GM18502 (cell line): Measurements from ENCODE around the gene CDCP2.

Source experiments
- ATAC-seq: cut with Tn5 transposase; IDR thresholded peaks from one replicate; pipeline ENCODE4 v1.9.1; 2021; ENCODE audit warnings: mild to moderate bottlenecking; ENCODE audit not compliant: unreplicated experiment, poor library complexity

The CDCP2 gene

DNA sequence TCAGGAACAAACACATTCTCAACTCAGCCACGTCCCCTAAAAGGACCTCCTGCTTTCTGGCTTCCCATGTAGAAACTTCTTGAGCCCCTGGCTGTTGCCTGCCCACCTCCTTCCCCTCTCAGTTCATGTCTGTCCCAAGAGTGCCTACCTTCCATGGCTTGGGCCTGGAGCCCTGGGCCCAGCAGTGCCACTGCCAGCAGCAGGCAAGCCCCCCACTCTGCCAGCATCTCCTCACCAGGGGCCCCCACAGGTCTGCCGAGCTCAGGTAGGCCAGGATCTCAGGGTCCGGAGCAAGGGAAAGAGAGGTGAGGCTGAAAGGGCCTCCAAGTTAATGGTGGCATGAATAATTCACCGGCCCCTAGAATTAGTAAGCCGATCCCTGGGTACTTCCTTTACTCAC lies at the start of gene CDCP2:
Gene CDCP2, minus strand, starts transcription at position 305 of the 400 bp plus-strand sequence. Its CDS starts 78 bp downstream, at position 227.
- ATAC-seq: no peak

DNA sequence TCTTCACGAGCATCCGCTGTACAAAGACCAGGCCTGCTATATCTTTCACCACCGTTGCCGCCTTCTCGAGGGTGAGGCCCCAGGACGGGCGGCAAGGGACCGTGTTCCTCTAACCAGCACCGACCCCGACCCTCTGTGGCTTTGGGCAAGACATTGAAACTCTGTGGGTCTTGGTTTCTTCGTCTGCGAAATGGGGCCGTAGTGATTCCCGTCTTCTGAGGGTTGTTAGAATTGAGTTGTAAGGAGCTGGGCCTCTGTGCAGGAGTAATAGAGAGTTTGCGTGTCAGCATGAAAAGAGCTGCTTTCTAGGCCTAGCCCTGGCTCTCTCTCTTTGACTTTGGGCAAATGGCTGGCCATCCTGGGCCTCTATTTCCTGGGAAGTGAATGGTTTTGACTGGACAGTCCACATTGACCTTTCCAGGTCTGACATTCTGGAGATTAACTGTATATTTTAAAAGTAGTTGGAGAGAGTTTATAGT lies 47.8 kb upstream of the CDCP2 start:
- ATAC-seq: no peak

DNA sequence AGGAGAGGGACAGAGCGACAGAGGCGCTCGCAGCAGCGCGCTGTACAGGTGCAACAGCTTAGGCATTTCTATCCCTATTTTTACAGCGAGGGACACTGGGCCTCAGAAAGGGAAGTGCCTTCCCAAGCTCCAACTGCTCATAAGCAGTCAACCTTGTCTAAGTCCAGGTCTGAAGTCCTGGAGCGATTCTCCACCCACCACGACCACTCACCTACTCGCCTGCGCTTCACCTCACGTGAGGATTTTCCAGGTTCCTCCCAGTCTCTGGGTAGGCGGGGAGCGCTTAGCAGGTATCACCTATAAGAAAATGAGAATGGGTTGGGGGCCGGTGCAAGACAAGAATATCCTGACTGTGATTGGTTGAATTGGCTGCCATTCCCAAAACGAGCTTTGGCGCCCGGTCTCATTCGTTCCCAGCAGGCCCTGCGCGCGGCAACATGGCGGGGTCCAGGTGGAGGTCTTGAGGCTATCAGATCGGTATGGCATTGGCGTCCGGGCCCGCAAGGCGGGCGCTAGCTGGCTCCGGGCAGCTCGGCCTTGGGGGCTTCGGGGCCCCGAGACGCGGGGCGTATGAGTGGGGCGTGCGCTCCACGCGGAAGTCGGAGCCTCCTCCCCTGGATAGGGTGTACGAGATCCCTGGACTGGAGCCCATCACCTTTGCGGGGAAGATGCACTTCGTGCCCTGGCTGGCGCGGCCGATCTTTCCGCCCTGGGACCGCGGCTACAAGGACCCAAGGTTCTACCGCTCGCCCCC lies 47.1 kb upstream of the CDCP2 start, which contains the start of the genes CYB5RL and MRPL37:
Gene CYB5RL, minus strand, starts transcription at position 266 of the 754 bp plus-strand sequence. CDS start 4,414 bp downstream, outside the sequence.
Gene MRPL37, plus strand, starts transcription at position 403 of the 754 bp plus-strand sequence. Its CDS starts 77 bp downstream, at position 480.
- ATAC-seq: peak; percentile 97

DNA sequence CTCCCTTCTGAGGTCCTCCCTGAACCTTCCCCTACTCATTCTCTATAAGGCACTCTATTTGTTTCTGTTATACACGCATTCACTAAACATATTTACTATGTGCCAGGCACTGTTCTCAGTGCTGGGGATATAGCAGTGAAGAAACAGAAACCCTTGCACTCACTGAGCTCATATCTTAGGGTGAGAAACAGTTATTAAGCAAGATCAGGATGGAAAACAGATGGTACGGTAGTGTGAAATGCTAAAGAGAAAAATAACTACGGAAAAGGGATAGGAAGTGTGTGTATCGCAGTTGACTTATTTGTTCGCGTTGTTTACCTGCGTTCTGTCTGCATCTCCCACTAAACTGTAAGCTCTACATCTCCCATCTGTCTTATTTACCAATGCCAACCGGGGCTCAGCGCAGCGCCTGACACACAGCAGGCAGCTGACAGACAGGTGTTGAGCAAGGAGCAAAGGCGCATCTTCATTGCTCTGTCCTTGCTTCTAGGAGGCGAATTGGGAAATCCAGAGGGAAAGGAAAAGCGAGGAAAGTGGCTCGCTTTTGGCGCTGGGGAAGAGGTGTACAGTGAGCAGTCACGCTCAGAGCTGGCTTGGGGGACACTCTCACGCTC lies 46.5 kb upstream of the CDCP2 start:
- peak; percentile 6 for ATAC-seq

DNA sequence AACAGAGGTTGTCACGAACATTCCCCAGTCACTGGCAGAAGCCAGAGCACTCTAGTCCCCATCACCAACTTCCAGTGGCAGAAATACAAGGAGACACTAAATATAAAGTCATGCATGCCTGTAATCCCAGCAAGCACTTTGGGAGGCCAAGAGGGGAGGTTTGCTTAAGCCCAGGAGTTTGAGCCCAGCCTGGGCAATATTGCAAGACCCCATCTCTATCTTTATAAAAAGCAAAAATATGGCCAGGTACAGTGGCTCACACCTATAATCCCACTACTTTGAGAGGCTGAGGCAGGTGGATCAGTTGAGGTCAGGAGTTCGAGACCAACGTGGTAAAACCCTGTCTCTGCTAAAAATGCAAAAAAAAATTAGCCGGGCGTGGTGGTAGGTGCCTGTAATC lies 40.7 kb upstream of the CDCP2 start:
- ATAC-seq: no peak

DNA sequence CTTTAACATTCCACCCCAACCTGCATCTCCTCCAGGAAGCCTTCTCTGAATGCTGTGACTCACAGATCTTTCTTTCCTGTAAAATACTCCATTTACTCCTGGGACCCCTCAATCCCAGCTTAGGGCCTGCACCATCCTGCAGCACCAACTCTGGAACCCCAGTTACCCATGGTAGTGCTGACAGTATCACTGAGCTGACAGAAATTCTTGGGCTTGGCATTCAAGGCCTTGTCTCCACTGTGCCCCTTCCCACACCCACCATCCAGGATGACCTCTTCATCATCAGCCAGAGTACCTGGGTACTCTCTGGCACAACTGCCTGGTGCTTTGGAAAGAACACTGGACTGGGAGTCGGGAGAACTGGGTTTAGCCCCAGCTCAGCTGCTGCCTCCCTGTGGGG lies 38.7 kb upstream of the CDCP2 start:
- no peak for ATAC-seq

DNA sequence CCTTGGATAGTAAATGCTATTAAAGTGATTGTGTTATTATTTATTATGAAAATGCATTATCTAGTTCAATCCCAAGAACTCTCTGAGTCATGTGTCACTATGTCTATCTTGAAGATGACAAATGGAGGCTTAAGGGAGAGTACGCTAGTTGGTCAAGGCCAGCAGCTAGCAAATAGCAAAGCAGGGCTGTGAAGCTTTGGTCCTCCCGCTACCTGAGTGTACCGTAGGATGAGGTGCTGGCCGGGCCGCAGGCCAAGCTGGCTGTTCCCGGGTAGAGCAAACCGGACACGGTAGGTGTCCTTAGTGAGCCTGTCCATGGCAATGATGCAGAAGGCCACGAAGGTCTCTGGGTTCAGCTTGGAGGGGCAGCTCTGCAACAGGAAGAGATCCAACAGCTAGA lies 37.7 kb upstream of the CDCP2 start:
- no peak for ATAC-seq

DNA sequence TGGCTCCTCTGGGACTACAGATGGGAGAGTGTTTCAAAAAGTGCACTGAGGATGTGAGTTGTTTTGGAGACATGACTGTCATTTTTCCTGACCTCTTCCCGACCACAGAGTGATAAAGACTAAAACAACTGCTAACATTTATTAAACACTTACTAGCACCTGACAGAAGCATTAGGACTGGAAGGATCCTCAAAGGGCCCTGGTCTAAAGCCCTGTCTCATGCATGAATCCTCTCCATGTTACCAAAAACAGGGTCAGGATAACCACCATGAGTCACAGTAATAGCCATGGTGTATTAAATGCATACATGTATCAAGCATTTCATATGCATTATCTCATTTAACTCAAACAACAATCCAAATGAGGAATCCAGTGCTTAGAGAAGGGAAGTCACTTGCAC lies 35.5 kb upstream of the CDCP2 start:
- ATAC-seq: no peak

DNA sequence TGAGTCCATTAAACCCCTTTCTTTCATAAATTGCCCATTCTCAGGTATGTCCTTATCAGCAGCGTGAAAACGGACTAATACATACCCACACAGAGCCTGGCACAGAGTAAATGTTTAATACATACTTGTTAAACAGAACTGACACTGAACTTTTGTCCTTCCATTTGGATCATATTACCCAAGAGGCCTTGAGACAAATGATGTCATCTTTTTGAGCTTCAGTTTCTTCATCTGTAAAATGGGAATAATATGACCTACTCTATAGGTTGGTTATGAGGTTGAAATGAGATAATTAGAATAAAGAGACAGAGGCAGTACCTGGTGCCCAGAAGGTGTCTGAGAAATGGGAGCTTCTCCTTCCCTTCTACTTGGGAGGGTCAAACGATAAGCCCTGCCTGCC lies 33.3 kb upstream of the CDCP2 start:
- ATAC-seq: no peak

DNA sequence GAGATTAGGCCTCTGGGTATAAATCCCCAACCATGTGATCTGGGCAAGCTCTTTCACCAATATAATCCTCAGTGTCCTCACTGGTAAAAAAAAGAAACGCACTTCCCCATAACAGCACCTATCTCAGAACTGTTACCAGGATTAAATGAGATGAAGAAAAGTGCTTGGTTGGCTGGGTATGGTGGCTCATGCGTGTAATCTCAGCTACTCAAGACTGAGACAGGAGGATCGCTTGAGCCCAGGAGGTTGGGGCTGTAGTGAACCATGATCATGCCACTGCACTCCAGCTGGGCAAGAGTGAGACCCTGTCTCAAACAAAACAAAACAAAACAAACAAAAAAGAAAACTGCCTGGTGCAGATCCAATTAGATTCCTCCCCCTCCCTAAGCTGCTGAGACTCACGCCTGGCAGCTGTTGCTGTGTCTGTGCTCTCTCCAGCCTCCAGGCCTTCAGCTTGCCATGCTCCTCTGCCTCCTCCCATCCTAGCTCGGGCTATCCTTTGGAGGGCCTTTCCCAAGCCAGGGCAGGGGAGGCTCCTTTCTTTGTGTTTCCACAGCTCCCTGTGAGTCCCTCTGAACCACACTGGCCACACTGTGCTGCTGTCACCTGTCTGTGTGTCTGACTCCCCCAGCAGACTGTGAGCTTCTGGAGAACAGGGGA lies 28.0 kb upstream of the CDCP2 start:
- ATAC-seq: no peak

DNA sequence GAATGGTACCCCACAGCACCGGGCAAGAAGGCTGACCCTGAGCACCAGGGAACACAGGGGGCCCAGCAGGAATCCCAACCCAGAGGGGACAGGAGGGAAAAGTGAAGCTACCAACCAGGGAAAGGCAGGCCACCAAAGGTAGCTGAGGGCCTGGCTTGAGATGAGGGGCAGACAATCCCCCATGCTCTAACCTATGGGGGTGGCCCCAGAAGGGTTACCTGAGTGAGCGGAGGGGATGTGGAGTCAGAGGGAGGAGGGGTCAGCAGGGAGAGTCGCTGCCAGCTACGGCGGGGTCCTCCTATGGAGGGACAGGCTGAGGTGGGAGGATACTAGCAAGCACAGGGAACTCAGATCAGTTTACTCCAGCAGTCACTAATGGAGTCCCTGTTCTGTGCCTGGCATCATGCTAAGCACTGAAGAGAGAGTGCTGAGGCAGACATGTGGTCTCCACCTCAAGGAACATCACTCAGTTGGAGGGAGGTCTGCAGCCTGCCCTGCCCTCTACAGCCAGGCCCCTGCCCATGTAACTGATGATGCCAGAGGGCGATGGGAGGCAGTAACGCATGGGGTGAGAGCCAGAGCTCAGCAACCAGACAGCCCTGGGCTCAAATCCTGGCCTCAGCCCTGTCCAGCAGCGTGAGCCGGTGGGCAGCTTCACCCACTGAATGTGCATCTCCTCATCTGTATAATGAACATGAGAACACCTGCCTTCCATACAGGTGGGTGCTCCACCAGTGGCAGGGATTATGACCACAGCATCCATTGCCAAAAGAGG lies 25.7 kb upstream of the CDCP2 start:
- ATAC-seq: no peak

DNA sequence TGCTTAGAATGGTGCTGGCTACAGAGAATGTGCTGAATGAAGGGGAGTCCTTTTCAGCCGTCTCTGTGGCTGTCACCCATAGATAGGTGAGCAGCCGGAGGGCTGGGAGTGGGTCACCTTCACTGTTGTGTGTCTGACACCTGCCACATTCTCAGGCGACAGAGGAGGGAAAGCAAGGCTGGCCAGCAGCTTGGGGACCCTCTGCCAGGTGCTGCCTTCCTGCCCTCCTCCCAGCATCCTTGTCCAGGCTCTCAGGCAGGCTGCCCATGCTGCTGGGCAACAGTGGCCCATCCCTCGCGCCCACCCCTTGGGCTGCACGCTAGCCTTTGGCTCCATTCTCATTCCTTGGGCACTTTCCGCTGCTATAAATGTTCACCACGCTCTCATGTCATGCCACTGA lies 24.9 kb upstream of the CDCP2 start:
- no peak for ATAC-seq

DNA sequence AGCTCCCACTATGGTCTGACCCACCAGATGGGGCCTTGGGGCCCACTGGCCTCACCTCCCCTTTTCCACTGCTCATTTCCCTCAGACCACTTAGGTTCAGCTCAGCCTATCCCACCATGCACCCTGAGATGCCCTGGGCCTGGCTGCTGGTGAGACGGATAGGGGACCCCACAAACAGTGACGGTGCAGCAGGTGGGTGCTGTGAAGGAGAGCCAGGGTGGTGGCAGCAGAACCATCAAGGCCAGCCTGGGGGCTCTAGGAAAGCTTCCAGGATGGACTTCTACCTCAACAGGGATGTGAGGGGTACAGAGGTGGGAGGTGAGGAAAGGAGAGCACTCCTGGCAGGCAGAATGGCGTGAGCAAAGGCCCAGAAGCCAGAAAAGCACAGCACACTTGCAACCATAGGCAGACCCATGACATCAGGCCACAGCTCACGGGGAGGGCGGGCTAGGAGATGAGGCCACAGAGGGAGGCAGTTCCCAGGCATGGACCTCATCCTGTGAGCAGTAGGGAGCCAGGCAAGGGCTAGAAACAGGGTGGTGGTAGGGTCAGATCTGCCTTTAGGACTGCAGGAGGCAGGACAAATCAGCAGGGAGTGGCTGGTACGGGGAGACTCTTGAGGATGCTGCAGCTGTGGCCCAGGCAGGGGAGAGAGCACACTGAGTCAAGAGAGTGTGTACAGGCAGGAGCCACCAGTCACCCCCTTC lies 24.0 kb upstream of the CDCP2 start:
- ATAC-seq: no peak

DNA sequence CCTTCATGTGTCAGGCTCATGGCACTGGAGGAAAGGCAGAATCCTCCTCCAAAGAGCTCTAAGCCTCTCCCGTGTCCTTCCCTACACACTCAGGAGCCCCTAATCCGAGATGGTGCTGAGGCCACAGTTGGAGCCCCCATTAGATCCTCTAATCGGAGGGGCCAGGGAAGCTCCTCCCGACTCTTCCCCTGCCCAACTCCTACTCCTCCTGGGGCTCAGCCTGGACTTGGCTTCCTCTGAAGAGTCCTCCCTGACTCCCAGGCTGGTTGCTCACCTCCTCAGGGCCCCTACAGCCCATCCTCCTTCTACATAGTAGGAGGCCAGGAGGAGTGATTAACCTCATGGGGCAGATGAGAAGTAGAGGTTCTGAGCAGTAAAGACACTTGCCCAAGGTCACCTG lies 21.3 kb upstream of the CDCP2 start:
- ATAC-seq: no peak

DNA sequence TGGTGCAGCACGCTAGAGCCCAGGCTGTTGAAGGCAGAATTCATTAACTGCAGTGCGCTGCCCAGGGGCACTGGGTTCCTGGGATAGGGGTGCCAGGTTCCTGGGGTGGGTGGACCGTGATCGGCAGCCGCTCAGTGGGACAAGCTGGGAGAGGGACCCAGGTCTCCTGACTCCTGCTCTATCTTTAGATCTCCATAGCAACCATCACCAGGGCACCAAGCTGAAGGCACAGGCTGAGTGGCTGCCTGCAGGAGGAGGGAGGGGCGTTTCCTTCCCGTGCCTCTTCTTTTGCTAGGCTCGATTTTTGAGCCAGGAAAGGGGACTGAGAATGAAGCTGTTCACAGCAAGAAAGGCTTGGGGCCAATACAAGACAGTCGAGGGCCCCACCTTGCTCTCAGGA lies 20.9 kb upstream of the CDCP2 start:
- ATAC-seq: no peak

DNA sequence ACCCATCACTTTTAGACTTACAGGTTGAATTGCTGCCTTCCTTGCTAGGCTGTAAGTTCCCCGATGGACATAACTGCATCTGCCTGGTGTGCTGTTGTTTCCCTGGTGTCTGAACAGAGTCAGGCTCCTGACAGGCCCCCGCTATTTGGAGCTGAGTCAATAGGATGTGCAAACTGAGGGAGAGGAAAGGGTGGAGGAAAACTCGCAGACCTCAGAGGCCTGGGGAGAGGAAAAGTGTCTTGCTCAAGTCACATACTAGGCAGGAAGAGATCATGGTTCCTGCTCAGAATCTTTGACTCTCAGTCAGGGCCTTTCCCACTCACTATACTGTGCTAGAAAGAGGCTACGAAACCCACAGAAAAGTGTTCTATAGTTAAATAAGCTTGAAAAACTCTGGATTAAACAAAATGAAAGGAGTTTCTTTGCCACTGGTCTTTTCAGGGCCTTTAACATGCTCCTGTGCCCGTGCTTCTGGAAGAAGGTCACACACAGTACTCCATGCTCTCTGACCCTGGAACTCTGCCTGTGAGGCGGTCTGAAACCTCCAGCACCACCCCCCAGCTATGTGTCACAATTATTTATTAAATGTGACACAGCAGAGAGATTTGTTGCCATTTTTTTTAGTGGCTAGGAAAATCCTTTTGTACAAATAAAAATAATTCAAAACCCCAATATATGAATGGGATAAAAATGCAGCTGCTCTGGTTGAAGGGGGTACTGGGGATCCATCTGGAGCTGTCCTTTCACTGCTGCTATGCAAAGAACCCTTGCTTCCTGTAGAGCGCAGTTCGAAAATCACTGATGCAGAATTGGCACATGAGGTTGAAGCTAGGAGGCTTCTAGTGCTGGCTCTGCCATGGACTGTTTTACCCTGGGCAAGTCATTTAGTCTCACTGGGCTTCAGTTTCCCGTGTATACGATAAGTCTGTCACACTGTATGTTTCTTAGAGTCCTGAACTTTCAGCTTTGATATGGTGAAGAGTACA lies 20.1 kb upstream of the CDCP2 start:
- ATAC-seq: no peak

DNA sequence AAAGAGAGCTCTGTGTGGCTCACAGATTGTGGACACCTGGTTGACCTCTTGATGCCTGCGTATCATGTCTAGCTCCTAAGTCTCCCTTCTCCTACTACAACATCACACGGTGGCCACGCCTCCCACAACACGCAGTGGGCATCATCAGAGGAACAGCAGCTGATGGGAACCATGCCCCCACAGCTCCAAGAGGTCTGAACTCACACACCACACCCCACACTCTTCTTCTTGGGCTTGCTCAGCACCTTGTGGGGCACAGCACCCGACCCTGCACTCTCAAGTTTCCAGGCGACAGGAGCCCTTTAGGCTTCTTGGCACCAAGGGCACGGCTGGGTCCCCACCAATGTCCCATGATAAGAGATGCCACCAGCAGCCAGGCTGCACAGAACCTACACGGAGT lies 18.8 kb upstream of the CDCP2 start:
- no peak for ATAC-seq

DNA sequence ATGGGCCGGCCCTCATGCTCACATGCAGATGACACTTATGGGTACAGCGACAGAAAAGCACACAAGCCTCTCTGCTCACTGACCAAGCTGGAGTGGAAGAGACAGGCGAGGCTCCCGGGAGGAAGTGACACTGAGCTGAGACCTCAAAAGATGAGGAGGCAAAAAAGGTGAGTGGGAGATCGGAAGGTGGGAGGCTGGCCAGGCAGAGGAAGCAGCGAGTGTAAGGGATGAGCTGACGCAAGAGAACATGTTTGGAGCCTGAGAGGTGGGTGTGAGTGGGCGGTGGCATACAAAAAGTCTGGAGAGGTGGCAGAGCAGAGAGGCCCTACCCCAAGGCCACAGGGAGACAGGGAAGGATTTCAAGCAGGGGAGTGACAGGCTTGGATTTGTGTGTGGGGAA lies 18.2 kb upstream of the CDCP2 start:
- ATAC-seq: no peak

DNA sequence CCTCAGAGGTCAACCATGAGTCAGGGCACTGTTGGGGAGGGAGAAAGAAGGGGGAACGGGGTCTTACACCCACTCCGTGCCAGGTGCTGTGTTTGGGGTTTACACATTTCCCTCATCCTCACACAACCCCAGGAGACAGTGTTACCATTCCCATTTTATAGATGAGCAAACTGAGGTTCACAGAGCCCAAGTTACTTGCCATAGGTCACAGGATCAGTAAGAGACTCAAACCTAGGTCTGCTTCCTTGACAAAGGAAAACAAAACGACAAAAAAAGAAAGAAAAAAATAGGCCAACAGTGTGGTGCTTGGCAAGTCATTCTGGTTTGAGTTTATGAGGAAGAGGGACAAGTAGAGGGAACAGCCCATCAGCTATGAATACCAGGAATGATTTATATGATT lies 16.3 kb upstream of the CDCP2 start:
- no peak for ATAC-seq
